NCI-H510A treated with DMSO at 0.1 percent for 48 hours (cell line): Measurements from ENCODE around the gene CIRBP.
"Not testable (repeated sequence)": the region's sequence is repeated elsewhere in the genome, so short reads cannot be mapped to it uniquely, and the experiment has no call there.

Experiments used
- DNase-seq: peaks from one replicate; lab custom pipeline; 2025; lab: John Stamatoyannopoulos, UW

The CIRBP gene

DNA sequence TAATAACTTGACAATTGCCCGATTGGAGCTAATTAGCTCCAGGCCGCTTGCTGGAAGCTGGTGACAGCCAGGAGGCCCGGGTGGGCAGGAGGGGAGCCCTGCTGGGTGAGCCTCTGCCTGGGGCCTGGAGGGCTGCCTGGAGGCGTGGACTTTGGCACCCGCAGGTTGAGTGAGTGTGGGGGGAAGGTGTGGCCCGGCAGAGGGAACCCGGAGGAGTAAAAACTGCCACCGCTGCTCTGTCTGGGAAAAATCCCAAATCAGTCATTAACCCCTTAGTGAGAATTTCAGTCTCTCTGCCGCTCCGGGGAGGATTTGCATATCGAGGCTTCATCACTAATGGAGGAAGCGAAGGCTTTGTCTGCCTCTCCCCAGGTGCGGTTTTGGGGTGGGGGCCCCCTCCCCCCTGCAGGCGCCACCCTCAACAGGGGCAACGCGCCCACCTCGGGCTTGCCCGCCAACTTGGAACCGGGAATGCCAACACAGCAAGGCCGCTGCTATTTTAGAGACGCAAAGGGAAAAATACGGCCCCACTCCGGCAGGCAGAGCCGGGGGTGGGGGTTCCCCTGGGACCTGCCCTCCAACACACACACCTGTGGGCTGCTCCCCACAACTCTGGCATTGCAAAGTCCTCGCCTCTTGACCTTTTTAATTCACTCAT is 22.8 kb downstream of the CIRBP start:
- no peak for DNase-seq

DNA sequence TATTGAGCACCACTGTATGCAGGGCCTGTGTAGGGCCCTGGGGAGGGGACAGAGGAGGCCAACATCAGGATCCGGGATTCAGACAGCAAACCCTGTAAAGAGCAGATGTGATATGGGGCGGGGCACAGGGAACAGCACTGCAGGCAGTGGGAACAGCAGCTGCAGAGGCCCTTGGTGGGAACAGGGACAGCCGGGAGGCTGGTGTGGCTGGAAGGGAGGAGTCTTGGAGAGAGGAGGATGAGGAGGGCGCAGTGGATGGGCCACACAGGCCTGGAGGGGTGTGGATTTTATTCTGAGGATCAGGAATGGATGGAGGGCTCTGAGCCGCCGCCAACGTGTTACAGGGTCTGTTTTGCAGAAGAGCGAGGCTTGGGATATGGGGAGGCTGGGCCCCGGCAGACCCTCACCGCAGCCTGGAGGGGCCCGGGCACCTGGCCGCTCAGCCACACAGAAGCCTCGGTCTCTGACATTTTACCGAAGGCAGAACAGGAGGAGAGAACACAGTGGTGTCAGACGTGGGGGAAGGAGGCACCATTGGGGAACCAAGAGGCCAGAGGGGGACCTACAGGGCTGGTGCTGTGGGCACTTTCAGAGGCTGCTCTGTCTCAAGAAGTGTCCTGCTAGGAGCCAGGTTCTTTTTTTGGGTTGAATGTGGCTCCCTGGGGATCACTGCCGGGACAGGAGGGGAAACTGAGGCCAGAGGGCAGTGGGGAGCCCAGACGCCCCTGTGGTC is 23.5 kb downstream of the CIRBP start:
- DNase-seq: no peak

DNA sequence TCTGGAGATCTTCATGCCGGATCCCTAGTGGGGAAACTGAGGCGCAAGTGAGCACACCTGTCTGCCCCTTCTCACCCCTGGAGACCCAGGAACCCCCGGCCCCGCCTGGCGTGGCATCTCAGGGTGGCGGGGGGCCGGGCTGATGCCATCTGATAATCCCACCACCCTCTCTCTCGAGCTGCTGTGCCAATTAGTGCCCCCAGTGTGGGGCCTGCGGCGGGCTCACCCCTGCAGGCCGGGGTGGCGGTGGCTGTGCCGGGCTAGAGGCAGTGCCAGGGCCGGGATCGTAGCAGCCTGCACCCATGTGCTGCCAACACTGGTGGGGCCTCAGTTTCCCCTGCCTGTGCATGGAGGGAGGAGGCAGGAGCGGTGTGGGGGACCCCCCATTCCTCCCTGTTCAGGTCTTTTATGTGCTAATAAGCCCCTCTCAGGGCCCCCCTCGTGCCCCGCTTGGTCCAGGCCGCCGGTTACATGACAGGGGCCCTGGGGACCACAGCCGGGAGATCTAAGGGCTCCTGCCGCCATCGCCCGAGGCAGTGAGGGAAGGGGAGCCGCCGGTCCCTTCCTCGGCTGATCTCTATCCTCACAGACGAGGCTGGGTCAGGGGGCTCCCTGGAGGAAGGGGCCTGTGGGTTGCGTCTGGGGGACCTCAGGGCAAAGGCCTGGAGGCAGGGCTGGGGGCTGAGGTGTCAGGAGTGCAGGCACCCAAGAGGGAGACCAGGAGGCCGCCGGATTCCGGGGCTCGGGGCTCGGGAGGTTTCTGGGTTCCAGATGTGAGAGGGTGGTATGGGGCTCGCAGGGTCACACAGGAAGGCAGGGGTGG is 24.9 kb downstream of the CIRBP start:
- DNase-seq: no peak

DNA sequence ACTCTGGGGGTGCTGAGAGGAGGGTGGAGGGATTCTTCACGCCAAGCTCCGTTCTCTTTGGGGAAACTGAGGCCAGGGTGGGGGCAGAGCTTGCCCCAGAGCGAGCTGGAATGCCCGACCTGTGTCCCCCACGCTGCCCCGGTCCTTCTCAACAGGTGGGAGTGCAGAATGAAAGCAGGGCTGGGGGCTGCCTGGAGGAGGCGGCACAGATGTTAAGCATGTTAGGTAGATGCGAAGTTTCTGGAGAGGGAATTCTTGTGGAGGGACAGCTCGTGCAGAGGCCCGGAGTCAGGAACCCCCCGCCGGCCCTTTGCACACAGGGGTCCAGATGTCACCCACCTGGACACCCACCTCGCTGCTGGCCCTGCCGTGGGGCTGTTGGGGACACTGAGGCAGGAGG is 25.6 kb downstream of the CIRBP start:
- no peak for DNase-seq

DNA sequence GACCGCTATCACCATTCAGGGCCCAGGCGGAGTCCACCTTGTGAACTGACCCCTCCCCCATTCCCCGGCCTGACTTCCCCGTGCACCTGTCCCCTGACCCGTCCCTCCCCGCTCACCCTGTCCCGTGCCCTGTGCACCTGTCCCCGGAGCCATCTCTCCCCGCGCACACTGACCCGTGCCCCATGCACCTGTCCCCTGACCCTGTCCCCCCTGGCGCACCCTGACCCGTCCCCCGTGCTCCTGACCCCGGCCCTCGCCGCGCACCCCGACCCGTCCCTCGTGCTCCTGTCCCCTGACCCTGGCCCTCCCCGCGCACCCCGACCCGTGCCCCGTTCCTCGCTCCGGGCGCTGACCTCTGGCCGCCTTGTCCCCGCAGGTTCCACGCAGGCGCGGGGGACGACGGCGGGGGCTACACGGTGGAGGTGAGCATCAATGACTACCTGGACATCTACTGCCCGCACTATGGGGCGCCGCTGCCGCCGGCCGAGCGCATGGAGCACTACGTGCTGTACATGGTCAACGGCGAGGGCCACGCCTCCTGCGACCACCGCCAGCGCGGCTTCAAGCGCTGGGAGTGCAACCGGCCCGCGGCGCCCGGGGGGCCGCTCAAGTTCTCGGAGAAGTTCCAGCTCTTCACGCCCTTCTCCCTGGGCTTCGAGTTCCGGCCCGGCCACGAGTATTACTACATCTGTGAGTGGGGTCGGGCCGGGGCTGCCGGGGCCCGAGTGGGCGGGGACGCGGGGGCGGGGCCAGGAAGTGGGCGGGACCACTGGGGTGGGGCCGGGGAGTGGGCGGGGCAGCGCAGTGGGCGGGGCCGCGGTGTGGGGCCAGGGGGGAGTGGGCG is 26.3 kb downstream of the CIRBP start:
- DNase-seq: no peak

DNA sequence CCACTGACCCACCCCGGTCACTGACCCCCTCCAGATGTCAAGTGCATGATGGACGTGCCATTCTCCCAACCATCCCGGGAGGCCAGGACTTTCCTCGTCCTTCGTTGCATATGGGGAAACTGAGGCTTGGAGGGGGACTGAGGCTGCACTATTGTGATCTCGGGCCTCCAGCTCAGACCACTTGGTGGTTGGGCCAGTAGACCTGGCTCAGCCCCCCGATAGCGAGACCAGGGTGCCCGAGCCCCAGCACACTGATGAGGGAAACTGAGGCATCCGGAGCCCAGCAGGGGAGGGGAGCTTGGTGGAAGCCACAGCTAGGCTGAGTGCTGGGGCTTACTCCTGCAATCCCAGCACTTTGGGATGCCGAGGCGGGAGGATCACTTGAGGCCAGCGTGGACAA is 26.9 kb downstream of the CIRBP start:
- DNase-seq: no peak

DNA sequence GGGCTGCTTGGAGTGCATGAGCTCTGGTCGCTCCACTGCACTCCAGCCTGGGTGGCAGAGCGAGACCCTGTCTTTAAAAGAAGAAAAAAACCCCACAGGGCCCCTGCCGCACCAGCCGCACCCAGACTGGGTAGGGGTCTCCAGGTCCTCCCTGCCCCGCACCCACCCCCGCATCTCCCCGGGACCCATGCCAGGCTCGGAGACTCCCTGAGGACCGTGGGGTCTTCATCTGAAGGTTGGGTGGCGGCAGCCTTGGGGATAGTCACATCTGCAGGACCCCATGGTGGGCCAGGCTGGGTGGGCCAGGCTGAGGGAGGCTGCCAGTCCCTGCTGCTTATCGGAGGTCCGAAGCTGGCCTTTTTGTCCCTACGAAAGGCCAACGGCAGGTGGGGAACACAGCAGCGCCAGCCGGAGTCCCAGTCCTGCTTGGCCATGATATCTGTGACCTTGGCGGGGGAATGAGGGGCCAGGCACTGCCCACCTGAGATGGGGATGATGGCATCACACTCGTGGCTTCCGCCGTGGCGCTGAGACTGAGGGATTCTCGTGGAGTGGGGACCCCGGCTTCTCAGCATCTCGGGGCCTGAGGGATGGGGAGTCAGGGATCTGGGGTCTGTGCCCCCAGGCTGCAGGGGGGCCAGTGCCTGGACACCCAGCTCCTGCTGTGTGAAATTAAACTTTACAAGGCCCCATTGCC is 27.6 kb downstream of the CIRBP start:
- no peak for DNase-seq

DNA sequence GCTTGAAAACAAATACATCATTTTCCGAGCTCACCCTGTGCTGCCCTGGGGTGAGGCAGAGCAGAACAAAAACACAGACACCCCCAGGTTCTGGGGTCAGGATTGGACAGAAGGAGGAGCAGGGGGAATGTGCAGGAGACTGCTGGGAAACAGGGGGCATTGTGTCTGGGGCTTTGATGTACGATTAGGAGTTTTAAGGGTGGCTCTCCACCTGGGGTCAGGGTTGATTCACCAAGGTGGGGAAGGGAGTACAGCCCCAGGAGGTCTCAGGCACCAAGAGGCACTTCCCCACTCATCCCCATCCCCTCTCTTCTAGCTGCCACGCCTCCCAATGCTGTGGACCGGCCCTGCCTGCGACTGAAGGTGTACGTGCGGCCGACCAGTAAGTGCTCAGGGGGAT is 29.1 kb downstream of the CIRBP start:
- no peak for DNase-seq

DNA sequence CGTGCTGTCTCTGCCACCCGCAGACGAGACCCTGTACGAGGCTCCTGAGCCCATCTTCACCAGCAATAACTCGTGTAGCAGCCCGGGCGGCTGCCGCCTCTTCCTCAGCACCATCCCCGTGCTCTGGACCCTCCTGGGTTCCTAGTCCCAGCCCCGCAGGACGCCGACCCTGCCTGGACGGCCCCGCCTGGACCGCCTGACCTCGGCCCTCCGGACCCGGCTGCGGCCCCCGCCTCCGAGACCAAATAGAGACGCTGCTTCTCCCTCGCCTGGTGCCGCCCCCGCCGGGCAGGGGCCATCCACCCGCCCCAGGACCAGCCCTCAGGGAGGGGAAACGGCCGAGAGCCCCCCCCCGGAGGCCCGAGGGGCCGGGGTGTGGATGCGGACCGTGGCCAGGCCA is 30.7 kb downstream of the CIRBP start:
- DNase-seq: no peak

DNA sequence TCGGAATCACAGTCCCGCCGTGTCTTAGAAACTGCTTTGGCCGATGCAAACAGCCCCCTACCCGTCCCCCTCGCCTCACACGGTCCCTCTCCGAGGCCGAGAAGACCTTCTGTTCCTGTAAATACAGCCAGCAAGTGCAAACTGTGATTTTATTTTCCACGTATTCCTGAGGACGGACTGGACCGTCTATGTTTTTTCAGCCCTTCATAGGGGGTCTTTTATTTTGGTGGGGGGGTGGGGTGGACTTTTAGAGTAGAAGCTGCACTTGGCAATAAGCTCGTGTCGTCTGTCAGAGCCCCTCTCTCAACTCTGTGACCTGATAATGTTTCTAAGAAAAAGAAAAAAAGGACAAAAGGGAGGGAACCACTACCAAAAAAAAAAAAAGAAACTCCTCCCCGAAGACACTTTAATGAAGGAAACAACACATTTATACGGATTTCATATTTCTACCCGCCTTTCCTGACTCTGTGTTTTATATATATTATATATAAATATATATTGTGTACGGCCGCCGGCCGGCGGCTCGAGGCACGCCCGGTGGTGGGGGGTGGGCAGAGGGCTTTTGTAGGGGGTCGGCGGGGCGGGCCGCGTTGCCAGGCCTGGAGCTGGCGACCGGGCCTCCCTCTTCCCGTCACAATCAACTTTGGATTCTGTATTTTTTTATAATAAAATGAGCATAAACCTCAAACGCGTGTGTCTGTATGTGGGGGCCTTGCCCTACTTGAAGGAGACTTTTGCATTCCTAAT is 31.8 kb downstream of the CIRBP start:
- DNase-seq: no peak

DNA sequence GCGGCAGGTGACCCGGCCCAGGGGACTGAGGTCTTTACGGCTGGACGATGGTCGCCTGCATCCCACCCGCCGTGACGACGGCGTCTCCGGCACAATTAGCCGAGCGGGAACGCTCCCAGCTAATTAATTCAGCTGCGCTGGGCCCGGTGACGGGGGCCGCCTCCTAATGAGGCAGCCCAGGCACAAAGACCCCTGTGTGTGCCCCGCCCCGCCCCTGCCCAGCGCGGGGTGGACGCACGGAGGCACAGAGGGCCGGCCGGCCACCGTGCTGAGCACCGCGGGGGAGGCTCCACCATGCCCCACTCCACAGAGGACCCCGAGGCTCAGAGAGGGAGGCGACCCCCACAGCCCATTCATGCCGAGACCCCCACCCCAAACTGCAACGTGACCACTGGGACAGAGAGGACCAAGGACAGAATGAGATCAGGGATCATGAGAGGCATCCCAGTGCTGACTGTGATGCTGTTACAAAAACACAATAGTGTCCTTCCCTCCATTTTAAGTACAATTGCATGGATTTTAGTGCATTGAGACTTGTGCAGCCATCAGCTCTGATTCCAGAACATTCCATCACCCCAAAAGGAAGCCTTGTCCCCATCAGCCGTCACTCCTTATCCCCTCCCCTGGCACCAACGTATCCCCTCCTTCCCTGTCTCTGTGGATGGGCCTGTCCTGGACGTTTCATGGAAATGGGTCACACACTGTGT is 33.6 kb downstream of the CIRBP start:
- DNase-seq: no peak

DNA sequence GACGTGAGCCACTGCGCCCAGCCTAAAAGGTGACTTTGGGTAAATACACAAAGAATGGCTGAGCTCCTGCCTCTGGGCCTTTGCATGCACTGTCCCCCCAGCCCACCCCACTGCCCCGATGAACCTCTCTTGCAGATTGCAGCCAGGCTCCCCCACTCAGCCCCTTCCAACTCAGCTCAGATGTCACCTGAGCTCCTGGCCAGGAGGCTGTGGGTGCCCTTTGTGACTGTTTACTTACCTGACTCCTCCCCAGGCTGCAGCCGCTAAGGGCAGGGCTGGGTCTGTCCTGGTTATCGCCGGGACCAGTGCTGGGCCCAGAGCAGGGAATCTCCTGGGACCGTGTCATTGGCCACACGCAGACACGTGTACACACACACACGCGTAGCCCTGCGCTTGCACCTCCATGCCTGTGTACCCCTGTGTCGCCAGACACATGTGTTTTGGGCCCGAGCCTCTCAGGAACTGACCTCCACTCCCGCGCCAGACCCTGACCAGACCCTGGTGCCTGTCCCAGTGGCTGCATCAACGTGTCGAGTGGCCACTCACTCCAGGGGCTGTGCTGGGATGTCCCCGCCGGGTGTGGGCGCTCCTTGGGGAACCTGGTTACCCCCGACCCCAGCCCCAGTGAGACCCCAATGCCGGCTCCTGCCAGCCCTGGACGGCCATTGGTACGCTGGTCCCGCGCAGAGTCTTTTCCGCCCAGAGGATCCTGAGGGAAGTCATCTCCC is 35.2 kb downstream of the CIRBP start:
- no peak for DNase-seq

DNA sequence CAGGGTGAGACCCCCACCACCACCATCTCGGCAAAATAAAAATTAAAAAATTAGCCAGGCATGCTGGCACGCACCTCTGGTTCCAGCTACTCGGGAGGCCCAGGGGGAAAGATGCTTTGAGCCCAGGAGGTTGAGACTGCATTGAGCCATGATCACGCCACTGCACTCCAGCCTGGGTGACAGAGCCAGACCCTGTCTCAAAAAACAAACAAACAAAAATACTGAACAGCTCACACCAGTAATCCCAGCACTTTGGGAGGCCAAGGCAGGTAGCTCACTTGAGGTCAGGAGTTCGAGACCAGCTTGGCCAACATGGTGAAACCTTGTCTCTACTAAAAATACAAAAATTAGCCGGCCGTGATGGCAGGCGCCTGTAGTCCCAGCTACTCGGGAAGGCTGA is 36.2 kb downstream of the CIRBP start:
- DNase-seq: not testable (repeated sequence)

DNA sequence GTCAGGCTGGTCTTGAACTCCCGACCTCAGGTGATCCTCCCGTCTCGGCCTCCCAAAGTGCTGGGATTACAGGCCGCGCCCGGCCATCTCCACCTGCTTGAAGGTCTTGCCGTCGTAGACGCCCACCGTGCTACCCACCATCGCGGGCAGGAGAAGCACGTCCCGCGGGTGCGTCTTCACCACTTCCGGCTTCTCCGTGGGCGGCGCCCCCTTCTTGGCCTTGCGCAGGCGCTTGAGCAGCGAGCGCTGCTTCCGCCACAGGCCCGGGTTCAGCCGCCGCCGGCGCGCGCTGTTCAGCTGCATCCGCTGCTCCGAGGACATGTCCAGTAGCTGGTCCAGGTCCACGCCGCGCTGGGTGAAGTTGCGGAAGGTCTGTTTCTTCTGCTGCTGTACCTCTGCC is 38.2 kb downstream of the CIRBP start:
- DNase-seq: peak; percentile 14

DNA sequence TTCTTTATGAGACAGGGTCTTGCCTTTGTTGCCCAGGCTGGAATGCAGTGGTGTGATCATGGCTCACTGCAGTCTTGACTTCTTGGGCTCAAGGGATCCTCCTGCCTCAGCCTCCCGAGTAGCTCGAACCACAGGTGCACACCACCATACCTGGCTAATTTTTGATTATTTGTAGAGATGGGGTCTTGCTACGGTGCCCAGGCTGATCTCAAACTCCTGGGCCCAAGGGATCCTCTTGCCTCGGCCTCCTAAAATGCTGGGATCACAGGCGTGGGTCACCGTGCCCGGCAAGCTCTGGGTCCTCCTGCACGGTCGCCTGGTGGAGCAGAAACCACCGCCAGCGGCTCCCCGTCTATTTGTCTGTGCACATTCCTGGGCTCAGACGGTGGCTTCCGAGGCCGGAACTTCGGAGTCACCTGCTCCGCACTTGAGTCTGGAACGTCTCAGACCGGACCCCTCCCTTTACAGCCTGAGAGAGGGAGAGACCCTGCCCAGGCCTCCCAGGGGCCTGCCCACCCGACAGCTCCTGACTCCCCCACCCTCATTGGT is 38.7 kb downstream of the CIRBP start:
- DNase-seq: no peak

DNA sequence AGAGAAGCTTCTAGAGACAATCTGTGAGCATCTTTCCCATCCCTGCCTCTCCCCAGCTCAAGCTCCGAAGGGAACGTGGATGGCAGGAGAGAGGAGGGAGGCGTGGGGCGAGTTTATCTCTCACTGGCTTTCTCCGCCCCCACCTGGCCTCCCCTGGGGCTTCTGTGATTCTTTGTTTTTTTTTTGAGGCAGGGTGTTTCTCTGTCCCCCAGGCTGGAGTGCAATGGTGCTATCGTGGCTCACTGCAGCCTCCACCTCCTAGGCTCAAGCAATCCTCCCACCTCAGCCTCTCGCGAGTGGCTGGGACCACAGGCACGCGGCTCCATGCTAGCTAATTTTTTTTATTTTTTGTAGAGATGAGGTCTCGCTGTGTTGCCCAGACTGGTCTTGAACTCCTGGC is 39.6 kb downstream of the CIRBP start:
- no peak for DNase-seq

DNA sequence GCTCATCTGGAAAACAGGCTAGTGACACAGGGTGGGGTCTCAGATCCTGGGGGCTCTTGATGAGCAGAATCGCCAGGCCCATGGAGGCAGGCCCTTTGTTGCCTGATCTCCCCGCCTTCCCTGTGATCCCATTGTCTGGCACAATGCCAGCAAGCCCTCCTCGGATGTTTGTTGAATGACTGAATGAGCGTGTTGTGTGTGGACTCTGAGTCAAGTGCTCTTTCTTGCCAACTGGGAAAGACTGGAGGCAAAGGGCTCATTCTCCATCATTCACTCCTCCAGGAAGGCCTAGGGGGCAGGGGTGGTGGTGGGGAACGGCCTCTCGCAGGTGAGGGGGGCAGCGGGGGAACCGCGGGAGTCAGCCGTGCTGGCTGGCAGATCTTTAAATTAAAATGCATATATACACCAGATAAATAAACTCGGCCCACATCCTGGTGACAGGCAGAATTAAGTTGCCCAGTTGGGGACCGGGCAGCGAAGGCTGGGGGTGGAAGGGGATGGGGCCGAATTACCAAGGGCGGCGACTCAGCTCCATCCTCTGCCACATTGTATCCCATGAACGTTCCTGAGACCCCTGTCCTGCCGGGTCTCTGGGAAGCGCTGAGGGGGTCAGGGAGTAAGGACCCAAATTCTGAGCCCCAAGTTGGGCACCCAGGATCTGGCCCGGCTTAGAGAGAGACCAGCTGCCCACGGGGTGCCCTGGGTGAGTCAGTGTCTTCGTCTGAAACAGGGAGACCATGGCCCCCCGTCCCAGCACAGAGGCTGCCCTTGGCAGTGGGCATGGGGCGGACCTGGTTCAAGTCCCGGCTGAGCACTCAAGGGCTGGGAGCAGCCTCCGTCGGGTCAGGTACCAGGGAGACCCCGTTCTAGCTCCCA is 41.1 kb downstream of the CIRBP start:
- no peak for DNase-seq

DNA sequence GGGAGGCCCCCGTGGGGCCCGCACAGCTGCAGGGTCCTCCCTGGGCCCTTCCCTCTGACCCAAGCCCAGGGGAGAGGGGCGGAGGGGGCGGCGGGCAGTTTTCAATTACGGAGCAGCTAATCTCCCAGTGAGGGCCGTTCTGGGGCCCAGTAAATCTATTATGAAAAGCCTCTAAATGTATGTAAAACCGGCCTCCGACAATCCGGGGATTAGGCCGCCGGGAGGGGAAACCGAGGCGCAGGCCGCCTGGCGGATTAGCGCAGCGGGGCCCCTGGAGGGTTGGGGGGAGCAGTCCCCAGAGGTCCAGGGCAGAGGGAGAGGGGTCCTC is 41.7 kb downstream of the CIRBP start:
- DNase-seq: no peak
